GM19452 (cell line): Measurements from ENCODE around the gene PDE4D.
"Not testable (repeated sequence)": the region's sequence is repeated elsewhere in the genome, so short reads cannot be mapped to it uniquely, and the experiment has no call there.

ENCODE experiments used
- ATAC-seq: cut with Tn5 transposase; IDR thresholded peaks from one replicate; pipeline ENCODE4 v1.9.1; 2021; ENCODE audit not compliant: unreplicated experiment

Gene PDE4D

DNA sequence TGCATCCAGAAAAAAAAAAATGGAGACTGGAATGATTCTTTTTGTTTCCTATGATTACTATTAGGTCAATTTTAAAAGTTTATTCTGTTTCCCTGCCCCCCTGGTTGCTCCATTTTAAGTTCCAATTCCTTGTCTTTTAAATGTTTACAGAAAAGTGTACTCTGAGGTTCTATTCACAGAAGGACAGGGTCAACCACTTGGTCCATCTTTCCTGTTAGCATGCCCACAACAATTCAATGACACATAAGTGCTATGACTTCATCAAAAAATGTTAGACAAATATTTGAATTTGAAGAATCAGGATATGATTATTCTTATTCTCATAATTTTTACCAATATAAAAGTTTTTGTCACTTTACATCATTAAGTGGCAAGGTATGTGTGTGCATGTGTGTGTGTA is 123.7 kb downstream of the PDE4D start:
- ATAC-seq = no peak

DNA sequence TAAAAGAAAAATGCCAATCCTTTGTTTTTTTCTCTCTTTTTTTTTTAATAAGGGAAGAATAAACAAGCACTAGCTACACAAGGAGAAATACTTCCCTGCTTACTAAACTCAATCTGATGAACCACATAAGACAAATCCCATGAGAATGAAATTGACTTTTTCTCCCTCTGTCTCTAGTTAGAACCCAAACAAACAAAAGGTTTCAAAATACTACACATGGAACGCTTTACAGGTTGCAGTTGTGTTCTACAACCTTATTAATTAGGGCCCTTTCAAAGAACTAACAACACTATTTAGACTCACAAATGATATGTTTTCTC is 124.5 kb downstream of the PDE4D start:
- ATAC-seq = no peak

DNA sequence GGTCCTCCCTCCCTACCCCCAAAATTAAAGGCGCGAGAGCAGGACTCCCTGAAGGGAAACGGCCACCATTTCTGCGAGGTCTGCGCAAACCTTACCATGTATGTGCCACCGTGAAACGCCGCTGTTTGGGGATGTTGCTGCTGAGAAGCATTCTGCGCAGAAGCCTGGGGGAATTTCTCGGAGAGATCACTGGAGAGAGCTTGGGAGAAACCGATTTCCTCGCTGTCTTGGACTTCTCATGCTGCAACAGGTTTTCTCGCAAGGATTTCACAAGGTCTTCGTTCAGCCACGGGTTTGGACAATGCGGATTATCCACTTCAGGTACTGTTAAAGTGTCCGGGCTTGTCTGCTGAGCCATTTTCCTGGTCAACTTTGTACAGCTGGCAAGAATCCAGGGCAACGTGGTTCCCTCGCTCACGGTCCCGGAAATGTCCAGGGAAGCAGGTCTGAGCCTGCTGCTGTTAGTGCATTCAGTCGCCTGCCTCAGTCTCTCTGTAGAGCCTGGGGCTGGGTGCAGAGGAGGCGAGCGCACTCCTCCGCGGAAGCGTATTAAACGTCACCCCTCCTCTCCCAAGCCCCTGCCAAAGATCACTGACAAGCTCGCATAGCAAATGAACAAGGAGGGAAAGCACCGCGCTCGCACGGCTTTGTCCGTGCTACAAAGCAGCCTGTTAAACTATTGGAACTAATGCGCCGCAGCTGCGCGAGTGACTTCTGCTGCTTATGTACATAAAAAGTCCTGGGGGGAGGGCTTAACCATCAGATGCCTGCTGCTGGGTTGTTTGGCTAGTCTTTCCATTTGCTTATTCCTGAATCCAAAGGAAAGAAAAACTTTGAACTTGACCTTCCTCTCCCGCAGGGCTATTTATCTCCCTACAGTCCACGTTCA is 125.1 kb downstream of the PDE4D start:
- ATAC-seq = no peak

DNA sequence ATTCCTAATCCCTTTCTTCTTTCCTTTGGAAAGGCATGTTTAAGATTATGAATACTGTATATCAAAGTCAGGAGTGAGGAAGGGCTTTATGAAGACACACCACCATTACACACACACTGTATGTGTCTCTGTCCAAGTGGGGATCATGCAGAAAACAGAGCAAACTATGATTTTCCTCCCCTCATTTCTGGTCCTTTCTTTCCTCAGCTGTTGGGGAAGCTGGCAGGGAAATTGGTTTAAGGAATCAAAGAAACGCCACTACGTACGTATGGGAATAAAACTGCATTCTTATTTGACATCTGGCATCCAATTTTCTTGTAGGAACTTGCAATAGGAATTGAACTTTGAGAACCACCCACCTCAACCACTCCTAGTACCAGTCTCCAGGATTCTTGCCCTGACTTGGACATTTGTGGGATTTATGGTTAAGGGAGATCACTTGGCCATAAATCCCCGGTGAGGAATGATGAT is 125.8 kb downstream of the PDE4D start:
- no peak for ATAC-seq

DNA sequence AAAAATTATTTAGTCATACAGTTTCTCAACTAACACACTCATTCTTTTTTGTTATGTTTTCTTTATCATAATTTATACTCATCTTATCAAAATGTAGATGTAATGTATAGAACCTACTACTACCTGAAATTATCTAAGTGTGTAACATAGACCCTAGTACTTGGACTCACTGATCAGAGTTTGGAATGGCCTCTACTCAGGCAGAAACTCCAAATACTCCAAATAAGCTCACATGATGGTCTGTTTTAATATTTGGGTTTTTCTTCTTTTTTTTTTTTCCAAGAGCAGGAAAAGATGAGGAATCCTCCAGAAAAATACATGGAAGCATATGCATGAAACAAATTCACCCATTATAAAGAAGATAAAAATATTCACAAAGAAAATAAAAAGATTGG is 126.3 kb downstream of the PDE4D start:
- no peak for ATAC-seq

DNA sequence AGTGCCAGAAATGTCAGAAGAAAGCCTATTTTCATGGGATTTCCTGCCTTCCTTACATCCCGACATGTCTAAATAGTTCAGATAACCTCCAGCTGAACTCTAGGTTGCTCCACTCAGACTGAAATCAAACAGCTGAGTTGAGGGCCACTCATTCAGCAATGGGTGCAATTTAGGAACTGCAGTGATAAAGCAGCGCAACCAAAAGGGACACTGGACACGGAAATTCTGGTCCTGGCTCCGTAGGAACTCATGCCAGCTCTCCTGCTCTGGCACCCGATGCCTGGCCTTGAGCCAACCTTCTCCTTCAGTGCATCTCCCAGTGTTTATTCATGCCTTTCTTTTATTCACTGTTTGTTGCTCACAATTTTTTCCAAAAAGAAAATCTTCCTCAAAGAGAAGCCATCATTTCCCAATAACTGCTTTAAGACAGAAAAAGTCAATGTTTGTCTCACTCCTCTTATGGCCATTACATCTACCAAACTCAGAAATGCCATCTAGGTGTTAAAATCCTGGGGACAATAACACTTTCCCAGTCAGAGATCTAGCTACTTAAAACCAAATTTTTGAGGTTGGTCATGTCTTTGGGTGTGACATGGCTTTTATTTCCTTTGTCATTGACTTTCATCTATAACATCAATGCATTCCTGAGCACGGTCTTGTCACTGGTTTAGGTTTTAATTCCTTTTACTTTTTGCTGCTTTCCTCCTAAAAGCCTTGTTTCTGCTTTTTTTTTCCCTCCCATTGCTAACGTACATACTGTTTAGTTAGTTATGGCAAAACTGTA is 126.9 kb downstream of the PDE4D start:
- no peak for ATAC-seq

DNA sequence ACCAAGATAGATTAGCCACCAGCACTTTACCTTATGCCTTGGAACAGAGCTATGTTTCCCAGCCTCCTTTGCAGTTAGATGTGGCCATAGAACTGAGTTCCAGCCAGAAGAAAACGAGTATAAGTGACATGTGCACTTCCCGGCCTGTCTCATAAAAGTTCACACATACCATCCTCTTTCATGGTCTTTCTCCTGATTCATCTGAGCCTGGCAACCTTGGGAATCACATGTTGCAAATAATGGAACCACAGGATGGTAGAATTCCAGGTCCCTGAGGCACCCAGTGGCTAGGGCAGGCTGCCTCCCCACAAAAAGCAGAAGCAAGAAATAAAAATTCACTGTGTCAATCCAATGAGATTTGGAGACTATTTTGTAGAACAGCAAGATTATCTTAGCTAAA is 128.1 kb downstream of the PDE4D start:
- ATAC-seq = no peak

DNA sequence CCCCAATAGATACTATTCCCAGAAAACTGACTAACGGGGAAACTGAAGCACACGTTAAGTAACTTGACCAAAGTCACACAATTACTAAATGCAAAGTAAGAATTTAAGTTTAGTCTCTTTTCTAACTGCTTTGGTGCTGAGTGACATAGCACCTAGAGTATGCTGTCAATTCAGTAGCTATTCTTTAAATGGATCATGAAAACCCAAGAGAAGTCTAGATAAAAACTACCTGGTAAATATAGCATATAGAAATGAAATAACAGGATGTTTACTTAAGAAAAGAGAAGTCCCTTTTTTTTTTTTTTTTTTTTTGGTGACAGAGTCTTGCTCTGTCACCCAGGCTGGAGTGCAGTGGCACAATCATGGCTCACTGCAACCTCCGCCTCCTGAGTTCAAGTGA is 129.2 kb downstream of the PDE4D start:
- no peak for ATAC-seq

DNA sequence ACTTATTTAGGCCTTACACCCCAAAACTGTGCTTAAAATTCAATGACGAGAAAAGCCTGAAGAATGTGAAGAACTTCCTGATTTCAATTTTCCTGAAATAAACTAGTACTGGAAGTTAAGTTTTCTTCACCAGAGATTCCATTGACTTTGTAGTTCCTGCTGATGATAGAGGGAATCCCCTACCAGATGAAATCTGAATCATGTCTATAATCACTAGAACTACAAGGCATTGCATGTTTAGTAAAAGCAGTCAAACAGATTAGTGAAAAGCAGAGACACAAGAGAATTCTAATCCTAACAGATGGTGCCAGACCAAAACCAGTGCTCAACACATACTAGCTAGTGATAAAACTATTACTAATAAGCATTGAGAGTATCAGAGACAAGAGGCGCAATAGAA is 130.0 kb downstream of the PDE4D start:
- ATAC-seq = no peak

DNA sequence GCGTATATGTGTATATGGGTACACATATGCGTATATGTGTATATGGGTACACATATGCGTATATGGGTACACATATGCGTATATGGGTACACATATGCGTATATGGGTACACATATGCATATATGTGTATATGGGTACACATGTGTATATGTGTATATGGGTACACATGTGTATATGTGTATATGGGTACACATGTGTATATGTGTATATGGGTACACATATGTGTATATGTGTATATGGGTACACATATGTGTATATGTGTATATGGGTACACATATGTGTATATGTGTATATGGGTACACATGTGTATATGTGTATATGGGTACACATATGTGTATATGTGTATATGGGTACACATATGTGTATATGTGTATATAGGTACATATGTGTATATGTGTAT is 131.3 kb downstream of the PDE4D start:
- ATAC-seq = not testable (repeated sequence)

DNA sequence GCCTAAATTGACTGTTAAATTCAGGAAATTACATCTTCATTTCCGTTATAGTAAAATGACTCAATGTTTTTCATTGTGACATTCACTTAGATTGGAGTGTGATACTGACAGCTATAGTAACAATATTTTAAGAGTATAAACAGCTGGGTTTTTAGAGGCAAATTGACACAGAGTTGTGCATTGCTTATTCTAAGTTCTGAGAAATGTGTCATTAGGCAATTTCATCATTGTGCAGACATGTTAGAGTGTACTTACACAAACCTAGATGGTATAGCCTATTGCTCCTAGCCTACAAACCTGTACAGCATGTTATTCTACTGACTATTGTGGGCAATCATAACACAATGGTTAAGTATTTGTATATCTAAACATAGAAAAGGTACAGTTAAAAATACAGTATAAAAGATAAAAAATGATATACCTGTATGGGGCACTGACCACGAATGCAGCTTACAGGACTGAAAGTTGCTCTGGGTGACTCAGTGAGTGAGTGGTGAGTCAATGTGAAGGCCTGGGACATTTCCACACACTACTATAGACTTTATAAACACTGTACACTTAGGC is 132.7 kb downstream of the PDE4D start:
- peak; percentile 79 for ATAC-seq

DNA sequence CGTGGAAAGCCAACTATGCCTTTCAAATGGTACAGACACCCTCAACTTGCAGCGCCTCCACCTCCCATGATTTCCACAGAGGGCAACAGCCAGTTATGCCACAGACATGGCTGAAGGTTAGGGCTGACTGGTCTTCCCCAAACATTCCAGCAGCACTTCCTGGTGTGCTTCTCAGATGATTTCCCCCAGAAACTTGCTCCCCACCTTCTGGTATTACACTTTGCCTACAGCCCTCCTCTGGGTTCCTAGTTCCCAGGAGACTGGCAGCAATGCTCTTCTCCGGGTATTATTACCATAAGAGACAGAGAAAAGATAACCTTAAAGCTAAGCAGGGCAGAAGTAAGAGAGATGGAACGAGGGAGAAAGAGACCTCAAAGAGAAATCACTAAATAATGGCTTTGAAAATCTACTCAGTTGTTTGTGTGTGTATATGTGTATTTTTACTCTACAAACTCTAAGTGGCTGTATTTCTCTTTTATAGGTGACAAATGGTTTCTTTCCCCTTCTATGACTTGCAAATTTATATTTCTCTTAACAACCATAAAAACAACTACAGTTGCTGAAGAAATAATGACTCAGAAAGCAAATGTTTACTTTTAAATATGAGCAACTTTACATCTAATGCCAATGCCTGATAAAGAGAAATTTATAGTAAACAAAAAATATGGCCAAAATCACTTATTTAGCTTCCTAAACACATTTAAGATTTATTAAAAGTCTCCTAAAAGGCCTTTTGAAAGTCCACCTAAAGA is 133.8 kb downstream of the PDE4D start:
- no peak for ATAC-seq

DNA sequence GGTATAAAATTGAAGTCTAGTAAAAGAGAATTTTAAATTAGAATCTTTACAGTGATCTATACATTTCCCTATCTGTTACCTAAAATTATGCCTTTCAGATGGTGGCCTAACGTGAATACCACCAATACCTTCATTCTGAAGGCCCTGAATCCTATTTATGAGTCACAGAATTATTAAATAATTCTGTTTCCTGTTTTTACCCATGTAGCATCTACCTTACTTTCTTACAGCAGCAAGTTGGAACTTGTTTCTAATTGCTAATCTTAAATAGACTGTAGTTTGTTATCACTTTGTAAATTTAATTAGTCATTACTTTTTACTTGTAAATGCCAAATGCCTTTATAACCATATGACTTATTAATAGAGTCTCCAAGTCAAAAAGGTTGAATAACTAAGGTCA is 135.0 kb downstream of the PDE4D start:
- ATAC-seq = no peak

DNA sequence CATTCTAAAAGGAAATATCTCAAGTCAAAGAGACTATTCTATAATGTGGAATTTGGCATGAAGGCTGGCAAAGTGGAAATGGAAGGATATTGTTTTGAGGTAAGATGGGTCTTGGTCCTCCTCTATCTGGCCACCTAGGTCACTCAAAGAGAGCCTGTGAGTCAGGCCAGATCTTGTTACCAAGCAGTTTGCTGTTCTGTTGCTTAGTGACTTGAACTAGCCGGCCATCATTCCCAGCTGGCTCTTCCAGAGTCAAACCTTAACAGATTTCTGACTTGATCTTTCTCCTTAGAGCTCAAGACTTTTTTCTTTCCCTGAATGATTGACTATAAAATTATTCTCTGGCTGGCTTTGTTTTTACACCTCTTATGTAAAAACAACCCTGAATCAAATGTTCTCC is 136.1 kb downstream of the PDE4D start:
- no peak for ATAC-seq

DNA sequence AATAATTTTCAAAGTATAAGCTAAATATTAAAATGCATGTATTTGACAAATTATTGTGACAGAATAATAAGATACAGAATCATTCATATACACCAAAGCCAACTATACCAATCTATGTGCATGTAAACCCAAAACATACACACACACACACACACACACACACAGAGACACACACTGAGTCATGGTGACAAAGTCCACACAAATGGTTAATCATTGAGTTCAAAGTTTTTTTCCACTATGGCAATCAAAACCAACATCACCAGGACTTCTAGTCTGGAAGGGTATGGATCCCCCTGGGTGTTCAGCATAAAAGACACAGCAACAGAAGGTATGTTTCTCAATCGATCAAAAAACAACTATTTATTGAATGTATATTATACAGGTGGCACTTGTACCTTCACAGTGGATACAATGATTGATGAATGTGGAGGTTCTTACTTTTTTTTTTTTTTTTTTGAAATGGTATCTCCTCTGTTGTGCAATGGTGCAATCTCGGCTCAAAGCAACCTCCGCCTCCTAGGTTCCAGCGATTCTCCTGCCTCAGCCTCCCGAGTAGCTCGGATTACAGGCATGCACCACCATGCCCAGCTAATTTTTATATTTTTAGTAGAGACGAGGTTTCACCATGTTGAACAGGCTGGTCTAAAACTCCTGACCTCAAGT is 137.0 kb downstream of the PDE4D start:
- no peak for ATAC-seq

DNA sequence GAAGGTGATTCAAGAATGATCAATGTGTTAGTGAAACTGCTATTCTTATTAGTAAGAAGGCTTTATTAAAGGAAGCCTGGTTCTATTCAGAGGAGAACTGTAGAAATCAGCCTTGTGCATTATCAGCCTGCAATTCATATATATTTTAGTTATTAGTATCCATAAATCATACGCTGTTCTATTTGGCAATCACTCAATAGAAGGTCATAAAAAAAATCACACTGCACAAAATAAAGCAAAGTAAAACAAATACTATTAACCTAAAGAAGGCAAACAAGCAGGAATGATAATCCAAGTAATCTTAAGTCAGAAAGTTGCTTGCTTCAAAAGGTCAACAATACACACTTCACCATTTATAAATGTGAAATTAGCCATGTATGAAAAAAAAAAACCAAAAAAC is 138.1 kb downstream of the PDE4D start:
- no peak for ATAC-seq

DNA sequence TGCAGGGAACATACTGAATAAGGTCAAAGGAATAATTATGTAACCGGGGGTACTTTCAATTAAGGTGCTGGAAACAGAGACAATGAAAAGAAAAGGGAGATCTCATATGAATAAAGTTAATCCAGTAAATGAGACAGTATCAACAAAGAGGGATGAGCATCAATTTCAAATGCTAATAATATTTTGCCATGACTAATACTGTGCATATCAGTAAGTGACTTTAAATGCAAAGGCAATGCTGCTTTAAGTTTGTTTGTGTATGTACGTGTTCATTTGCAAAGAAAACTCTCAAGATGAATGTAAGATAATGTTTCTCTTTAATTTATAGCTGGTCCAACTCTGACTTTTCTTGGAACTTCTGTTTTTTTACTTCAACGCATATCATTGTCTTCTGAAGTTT is 139.9 kb downstream of the PDE4D start:
- ATAC-seq = no peak

DNA sequence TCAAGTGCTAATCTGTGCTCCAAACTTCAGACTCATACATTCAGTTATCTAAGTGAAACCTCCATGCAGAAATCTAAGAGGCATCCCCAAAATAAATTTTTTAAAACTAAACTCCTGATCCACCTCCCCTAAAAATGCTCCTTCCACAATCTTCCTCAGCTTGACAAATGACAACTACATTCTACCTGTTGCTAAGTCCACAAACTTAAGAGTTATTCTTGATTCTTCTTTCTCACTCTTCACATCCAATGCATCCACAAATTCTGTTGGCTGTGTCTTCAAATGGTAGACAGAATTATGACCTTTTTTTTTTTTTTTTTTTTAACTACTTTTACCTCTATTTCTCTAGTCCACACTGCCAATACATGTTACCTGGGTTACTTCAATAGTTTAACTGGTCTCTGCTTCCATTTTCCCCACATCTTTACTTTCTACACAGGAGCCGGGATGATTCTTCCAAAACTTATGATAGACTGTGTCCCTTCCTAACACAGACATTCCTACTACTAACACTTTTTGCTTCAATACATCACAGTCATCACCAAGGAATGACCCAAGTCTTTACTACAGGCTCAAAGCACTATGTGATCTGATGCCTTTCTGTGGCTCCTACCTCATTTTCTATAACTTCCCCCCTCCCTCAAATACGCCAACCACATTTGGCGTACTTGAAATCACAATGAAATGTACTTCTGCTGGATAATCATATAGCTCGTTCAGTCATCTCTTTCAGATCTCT is 143.6 kb downstream of the PDE4D start:
- ATAC-seq = no peak

DNA sequence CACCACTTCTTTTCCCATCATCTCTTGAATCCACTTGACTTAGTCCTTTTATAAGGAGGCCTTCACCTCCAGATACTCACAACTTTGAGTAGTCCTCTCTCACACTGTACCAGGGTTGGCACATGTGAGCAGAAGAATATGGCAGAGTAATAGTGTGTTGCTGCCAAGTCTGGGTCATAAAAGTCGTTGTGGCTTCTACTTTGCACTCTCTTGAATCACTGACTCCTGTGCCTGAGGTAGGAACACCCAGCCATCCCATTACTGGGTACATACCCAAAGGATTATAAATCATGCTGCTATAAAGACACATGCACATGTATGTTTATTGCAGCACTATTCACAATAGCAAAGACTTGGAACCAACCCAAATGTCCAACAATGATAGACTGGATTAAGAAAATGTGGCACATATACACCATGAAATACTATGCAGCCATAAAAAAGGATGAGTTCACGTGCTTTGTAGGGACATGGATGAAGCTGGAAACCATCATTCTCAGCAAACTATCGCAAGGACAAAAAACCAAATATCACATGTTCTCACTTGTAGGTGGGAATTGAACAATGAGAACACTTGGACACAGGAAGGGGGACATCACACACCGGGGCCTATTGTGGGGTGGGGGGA is 145.4 kb downstream of the PDE4D start:
- not testable (repeated sequence) for ATAC-seq
